HFFc6 (cell line): ENCODE data around the gene SH2D4B. TPM values are rescaled to one million over a fixed set of nuclear protein-coding genes. Genes with fewer than 3 reads are reported as not detected.

Experiments
- DNase-seq: peaks from one replicate; pipeline ENCODE4 v3.0.0-alpha.2; 2018
- H3K27ac Mint-ChIP-seq: 2 replicates; pipeline ENCODE4 v1.8.0; 2020; ENCODE audit warnings: mild to moderate bottlenecking, mixed read lengths
- H3K27me3 Mint-ChIP-seq: 2 replicates; pipeline ENCODE4 v1.8.0; 2021; ENCODE audit warnings: mild to moderate bottlenecking, moderate library complexity, mixed read lengths; ENCODE audit not compliant: insufficient read depth
- H3K36me3 Mint-ChIP-seq: 2 replicates; pipeline ENCODE4 v1.8.0; 2021; ENCODE audit warnings: low read depth, mixed read lengths
- H3K4me1 Mint-ChIP-seq: 2 replicates; pipeline ENCODE4 v1.8.0; 2020; ENCODE audit warnings: low read depth, mixed read lengths
- H3K4me3 Mint-ChIP-seq: 2 replicates; pipeline ENCODE4 v1.8.0; 2020; ENCODE audit warnings: mild to moderate bottlenecking, moderate library complexity, mixed read lengths
- H3K9me3 Mint-ChIP-seq: 2 replicates; pipeline ENCODE4 v1.8.0; 2020; ENCODE audit warnings: mild to moderate bottlenecking, mixed read lengths
- CTCF ChIP-seq: fragments of 200-600 bp; sonication (generic); IDR thresholded peaks from 2 replicates; pipeline ENCODE4 v1.5.0; 2021; ENCODE audit warnings: antibody characterized with exemption, mild to moderate bottlenecking
- total RNA-seq, 6 experiments: library from RNA; stranded (reverse); fragmentation: NEBNext Ultra II Directional; extraction: Animal tissue kit (Norgen Biotek cat#: 25700); gene quantifications; 2 replicates in 1 of 6; 3 replicates in 5 of 6; pipeline ENCODE4 v1.2.3, GENCODE V29; 2021

Gene SH2D4B
- total RNA-seq, 6 experiments from 2014 or later = not detected

DNA sequence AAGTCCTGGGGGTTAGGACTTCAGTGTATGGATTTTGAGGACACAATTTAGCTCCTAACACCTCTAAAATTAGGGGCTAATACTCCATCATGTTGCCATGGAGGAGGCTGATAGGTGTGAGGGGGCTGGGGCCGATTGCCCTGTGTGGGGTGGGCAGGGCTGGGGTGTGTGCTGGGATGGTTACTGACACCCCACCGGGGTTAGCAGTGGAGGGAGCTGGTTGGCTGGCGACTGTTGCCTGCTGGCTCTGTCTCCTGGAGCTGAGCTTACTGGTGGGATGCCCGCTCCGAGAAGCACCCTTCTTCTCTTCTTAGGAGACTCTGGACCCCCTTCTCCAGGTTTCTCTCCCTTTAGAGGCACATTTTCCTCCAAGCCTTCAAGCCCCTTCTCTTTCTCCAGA lies 22.2 kb upstream of the SH2D4B start:
- Mint-ChIP-seq H3K27ac (no peak overlapping the region), H3K4me1 (peaks cover 20% of the 10 kb centered on the region), H3K9me3 (no peaks in the 10 kb centered on the region), H3K4me3 (no peak overlapping the region), H3K36me3 (peaks cover 48% of the 10 kb centered on the region), H3K27me3 (peaks cover 5% of the 10 kb centered on the region; the same call in 1 of the 2 replicates)
- no peak for DNase-seq
- TF ChIP-seq CTCF = no peak

- no peak for TF ChIP-seq CTCF
- peaks cover 16% of the 10 kb centered on the region for H3K4me1 Mint-ChIP-seq
- no peak overlapping the region for H3K4me3 Mint-ChIP-seq
- peaks cover 50% of the 10 kb centered on the region for H3K36me3 Mint-ChIP-seq
- no peak for DNase-seq
- peaks cover 5% of the 10 kb centered on the region; the same call in 1 of the 2 replicates for H3K27me3 Mint-ChIP-seq
- H3K27ac Mint-ChIP-seq = no peak overlapping the region
- no peaks in the 10 kb centered on the region for H3K9me3 Mint-ChIP-seq
These were observed 21.8 kb upstream of the SH2D4B start for GRCh38 chr10:80515941-80516340.

DNA sequence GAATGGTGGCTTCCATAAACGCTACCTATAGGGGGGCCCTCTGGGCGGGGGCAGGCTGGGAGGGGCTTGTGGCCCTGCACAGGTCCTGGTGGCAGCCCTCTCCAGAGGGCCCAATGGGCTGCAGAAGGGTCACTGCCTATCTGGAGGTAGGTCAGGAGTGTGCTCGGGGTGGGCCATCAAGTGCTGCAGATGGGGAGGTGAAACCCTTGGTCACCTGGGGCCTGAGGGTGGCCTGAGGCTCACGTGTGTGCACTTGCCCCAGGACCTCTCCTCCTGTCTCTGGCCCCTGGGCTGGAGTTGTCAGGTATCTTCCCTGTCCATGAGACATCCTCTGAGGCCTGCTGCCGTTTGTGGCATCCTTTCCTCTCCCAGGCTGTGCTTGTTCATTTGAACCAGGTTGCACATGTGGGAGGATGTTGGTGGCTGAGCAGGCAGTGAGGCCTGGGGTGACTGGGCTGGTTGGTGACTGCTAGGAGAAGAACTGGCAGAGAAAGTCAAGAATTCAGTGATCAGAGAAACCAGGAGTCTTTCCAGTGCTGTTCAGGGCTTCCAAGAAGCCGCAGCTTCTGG lies 21.1 kb upstream of the SH2D4B start:
- H3K9me3 Mint-ChIP-seq = no peaks in the 10 kb centered on the region
- H3K4me1 Mint-ChIP-seq = peaks cover 10% of the 10 kb centered on the region
- H3K4me3 Mint-ChIP-seq = no peak overlapping the region
- peak overlapping the region; percentile 26; the same call in 1 of the 2 replicates for H3K27ac Mint-ChIP-seq
- no peak for DNase-seq
- H3K27me3 Mint-ChIP-seq = peaks cover 5% of the 10 kb centered on the region; the same call in 1 of the 2 replicates
- TF ChIP-seq CTCF = no peak
- peaks cover 45% of the 10 kb centered on the region for H3K36me3 Mint-ChIP-seq

DNA sequence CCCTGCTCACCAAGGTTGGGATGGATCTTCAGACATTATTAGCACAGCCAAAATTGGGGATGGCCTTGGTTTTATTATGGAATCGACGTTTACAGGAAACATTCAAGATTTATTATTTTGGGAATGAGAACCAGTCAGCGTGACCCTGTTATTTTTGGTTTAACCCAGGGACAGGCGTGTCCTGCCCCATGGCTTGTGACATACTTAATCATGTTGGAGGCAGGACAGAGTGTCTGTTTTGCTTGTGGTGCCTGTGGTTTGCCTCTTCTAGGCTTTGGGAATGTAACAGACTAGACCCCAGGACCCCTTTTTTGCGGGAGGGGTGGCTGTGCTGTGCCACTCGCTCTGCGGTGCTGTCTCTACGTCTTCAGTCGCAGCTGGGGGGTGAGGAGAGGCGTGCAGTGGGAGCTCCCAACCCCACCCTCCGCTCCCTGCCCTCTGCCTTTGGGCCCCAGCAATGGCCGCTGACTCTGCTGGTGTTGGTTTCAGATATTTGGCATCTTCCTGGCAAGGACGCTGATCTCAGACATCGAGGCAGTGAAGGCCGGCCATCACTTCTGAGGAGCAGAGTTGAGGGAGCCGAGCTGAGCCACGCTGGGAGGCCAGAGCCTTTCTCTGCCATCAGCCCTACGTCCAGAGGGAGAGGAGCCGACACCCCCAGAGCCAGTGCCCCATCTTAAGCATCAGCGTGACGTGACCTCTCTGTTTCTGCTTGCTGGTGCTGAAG lies 20.1 kb upstream of the SH2D4B start:
- Mint-ChIP-seq H3K4me3 (no peak overlapping the region), H3K27ac (peak overlapping the region; percentile 26; the same call in 1 of the 2 replicates), H3K4me1 (peaks cover 6% of the 10 kb centered on the region; the same call in 1 of the 2 replicates), H3K9me3 (no peaks in the 10 kb centered on the region), H3K27me3 (peaks cover 5% of the 10 kb centered on the region; the same call in 1 of the 2 replicates), H3K36me3 (peaks cover 35% of the 10 kb centered on the region; the same call in 1 of the 2 replicates)
- no peak for TF ChIP-seq CTCF
- no peak for DNase-seq

GRCh38 chr10:80518143-80518806 lies 19.4 kb upstream of the SH2D4B start:
- H3K4me3 Mint-ChIP-seq = no peak overlapping the region
- no peak for TF ChIP-seq CTCF
- no peak for DNase-seq
- H3K9me3 Mint-ChIP-seq = no peaks in the 10 kb centered on the region
- peaks cover 6% of the 10 kb centered on the region; the same call in 1 of the 2 replicates for H3K4me1 Mint-ChIP-seq
- peaks cover 5% of the 10 kb centered on the region; the same call in 1 of the 2 replicates for H3K27me3 Mint-ChIP-seq
- peaks cover 28% of the 10 kb centered on the region; the same call in 1 of the 2 replicates for H3K36me3 Mint-ChIP-seq
- 0 out of 2 replicates have a peak overlapping the region, but pooled peaks have one; percentile 22 for H3K27ac Mint-ChIP-seq
